DND-41 (cell line): Measurements from ENCODE around the gene ARL2BP.

Source experiments
- ATAC-seq: fragments of 200-7000 bp; cut with Tn5 transposase; 3 replicates; pipeline ENCODE4 v1.9.1; 2021; ENCODE audit warnings: low read depth; ENCODE audit not compliant: insufficient read depth
- DNase-seq: peaks from one replicate; pipeline ENCODE4 v3.0.0-alpha.2; 2020
- H2AFZ ChIP-seq: 2 replicates; pipeline ENCODE4 v1.6.0; 2012; ENCODE audit warnings: low read depth, low read length
- H3K27ac ChIP-seq: 2 replicates; pipeline ENCODE4 v1.5.1; 2012; ENCODE audit warnings: low read length, inconsistent platforms
- H3K27me3 ChIP-seq: fragments of 200-600 bp; sonication (generic); 2 replicates; pipeline ENCODE4 v1.6.0; 2012; ENCODE audit warnings: low read length, mild to moderate bottlenecking, inconsistent platforms; ENCODE audit not compliant: insufficient read depth, poor library complexity
- H3K36me3 ChIP-seq: 2 replicates; pipeline ENCODE4 v1.5.1; 2012; ENCODE audit warnings: low read length, inconsistent platforms; ENCODE audit not compliant: insufficient read depth
- H3K4me1 ChIP-seq: 2 replicates; pipeline ENCODE4 v1.5.1; 2012; ENCODE audit warnings: mild to moderate bottlenecking, low read length; ENCODE audit not compliant: insufficient read depth
- H3K4me2 ChIP-seq: 2 replicates; pipeline ENCODE4 v1.6.0; 2012; ENCODE audit warnings: mild to moderate bottlenecking, moderate library complexity, low read length, inconsistent platforms; ENCODE audit not compliant: insufficient read depth
- H3K4me3 ChIP-seq, 2 experiments: fragments of 200-600 bp in 1 of 2; shearing (Covaris generic) in 1 of 2; 2 replicates each; pipeline ENCODE4 v1.5.1; 2012 to 2016; ENCODE audit warnings: inconsistent platforms in 2 of 2, low read length in 2 of 2, mild to moderate bottlenecking in 2 of 2, low read depth in 1 of 2, moderate library complexity in 1 of 2
- H3K79me2 ChIP-seq: 2 replicates; pipeline ENCODE4 v1.6.0; 2012; ENCODE audit warnings: low read length, inconsistent platforms; ENCODE audit not compliant: insufficient read depth
- H3K9ac ChIP-seq: 2 replicates; pipeline ENCODE4 v1.6.0; 2012; ENCODE audit warnings: low read depth, mild to moderate bottlenecking, inconsistent platforms, low read length, moderate library complexity
- H3K9me3 ChIP-seq: 2 replicates; pipeline ENCODE4 v1.5.1; 2012; ENCODE audit warnings: low read length, moderate library complexity, mild to moderate bottlenecking, inconsistent platforms; ENCODE audit not compliant: insufficient read depth, severe bottlenecking
- H4K20me1 ChIP-seq: 2 replicates; pipeline ENCODE4 v1.6.0; 2012; ENCODE audit warnings: low read length; ENCODE audit not compliant: insufficient read depth
- EZH2 ChIP-seq: IDR thresholded peaks from 3 replicates; pipeline ENCODE4 v1.6.1; 2012; ENCODE audit warnings: borderline replicate concordance, low read depth, mild to moderate bottlenecking, moderate library complexity, low read length, inconsistent platforms; ENCODE audit not compliant: severe bottlenecking
- TF ChIP-seq, protein P1 (sequence below): IDR thresholded peaks from 2 replicates; pipeline ENCODE4 v1.5.1; 2012; ENCODE audit warnings: borderline replicate concordance, low read length, moderate library complexity, mild to moderate bottlenecking; ENCODE audit not compliant: poor library complexity, severe bottlenecking; ENCODE audit errors: extremely low read depth

The ARL2BP gene

DNA sequence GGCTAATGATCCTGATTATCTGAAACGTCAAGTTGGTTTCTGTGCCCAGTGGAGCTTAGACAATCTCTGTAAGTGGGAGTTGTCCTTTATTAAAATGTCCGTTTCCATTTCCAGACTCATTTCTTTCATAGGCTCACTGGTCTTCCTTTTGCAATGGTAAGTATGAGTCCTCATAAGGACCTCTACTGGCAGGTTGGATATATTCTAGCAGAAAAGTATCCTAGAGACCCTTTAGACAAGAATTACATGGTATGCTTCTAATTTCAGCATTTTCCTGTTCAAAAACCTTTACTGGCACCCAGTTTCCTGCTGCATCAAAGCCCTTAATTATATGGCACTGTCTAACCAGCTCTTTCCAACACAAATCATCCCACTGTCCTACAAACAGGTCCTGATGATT lies 28.1 kb upstream of the ARL2BP start:
- no peaks in the 10 kb centered on the region for H3K9me3 ChIP-seq
- H3K4me3 ChIP-seq, result no peak overlapping the region
- no peak overlapping the region for H3K27ac ChIP-seq
- no peak for TF ChIP-seq EZH2
- TF ChIP-seq, protein P1, sequence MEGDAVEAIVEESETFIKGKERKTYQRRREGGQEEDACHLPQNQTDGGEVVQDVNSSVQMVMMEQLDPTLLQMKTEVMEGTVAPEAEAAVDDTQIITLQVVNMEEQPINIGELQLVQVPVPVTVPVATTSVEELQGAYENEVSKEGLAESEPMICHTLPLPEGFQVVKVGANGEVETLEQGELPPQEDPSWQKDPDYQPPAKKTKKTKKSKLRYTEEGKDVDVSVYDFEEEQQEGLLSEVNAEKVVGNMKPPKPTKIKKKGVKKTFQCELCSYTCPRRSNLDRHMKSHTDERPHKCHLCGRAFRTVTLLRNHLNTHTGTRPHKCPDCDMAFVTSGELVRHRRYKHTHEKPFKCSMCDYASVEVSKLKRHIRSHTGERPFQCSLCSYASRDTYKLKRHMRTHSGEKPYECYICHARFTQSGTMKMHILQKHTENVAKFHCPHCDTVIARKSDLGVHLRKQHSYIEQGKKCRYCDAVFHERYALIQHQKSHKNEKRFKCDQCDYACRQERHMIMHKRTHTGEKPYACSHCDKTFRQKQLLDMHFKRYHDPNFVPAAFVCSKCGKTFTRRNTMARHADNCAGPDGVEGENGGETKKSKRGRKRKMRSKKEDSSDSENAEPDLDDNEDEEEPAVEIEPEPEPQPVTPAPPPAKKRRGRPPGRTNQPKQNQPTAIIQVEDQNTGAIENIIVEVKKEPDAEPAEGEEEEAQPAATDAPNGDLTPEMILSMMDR, result no peak
- no peak overlapping the region for H3K4me2 ChIP-seq
- H3K4me1 ChIP-seq, result no peaks in the 10 kb centered on the region
- no peak for ATAC-seq
- H3K9ac ChIP-seq, result no peak overlapping the region
- DNase-seq, result no peak
- H3K27me3 ChIP-seq, result no peaks in the 10 kb centered on the region
- no peak overlapping the region for H2AFZ ChIP-seq
- no peaks in the 10 kb centered on the region for H3K79me2 ChIP-seq
- no peaks in the 10 kb centered on the region for H4K20me1 ChIP-seq
- H3K36me3 ChIP-seq, result peaks cover 72% of the 10 kb centered on the region

DNA sequence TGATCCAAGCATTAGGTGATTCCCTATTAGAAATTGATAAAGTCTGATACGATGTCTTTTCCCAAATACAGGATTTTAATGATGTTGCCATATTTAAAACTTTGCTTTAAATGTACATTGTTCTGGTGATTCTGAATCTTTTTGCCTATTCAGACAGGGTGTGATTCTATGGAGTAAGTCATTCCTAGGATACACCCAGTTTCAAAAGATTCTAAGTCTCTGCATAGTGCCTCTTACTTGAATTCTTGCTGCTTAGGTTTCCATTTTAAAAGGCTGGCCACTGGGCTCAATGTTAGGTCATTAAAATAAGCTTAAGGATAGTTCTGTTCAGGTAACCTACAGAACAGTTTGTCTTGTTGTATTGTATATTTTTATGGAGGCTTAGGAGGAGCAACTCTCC lies 22.0 kb upstream of the ARL2BP start:
- TF ChIP-seq, protein P1, result no peak
- TF ChIP-seq EZH2, result no peak
- ATAC-seq, result no peak

DNA sequence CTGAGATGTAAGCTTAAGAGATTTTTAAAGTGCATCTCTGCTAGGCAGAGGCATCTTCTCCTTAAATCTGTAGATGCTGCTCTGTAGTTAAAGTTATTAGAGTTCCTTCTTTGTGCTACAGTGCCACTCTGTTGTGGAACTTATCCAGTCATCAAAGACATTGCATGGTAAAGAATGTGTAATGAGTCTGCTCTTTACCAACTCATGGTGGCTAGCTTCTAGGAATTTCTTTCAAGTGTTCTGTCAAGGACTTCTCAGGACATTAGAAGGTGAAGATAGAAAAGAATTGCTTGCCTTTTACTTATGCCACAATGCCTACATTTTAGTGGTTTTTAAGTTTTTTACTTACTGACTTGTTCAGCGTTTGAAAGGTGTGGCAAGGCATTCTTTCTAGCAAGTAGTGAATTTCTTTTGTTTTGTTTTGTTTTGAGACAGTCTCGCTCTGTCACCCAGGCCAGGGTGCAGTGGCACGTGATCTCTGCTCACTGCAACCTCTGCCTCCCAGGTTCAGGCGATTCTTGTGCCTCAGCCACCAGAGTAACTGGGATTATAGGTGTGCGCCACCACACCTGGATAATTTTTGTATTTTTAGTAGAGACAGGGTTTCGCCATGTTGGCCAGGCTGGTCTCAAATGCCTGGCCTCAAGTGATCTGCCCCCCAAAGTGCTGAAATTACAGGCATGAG lies 20.3 kb upstream of the ARL2BP start:
- H3K9ac ChIP-seq, result no peak overlapping the region
- no peaks in the 10 kb centered on the region for H3K9me3 ChIP-seq
- ATAC-seq, result no peak
- no peak overlapping the region for H2AFZ ChIP-seq
- TF ChIP-seq EZH2, result no peak
- TF ChIP-seq, protein P1, result no peak
- no peak for DNase-seq
- H4K20me1 ChIP-seq, result no peaks in the 10 kb centered on the region
- no peaks in the 10 kb centered on the region for H3K4me1 ChIP-seq
- no peak overlapping the region for H3K4me2 ChIP-seq
- H3K4me3 ChIP-seq, result no peak overlapping the region
- no peaks in the 10 kb centered on the region for H3K27me3 ChIP-seq
- peaks cover 80% of the 10 kb centered on the region for H3K36me3 ChIP-seq
- no peak overlapping the region for H3K27ac ChIP-seq
- H3K79me2 ChIP-seq, result no peaks in the 10 kb centered on the region

More for the DNA sequence above, 22.0 kb upstream of the ARL2BP start:
- no peak for DNase-seq
- Histone ChIP-seq H3K9me3 (no peaks in the 10 kb centered on the region), H3K79me2 (no peaks in the 10 kb centered on the region), H2AFZ (no peak overlapping the region), H3K36me3 (peaks cover 70% of the 10 kb centered on the region), H3K27me3 (no peaks in the 10 kb centered on the region), H3K4me1 (no peaks in the 10 kb centered on the region), H3K27ac (no peak overlapping the region), H3K4me2 (no peak overlapping the region), H4K20me1 (no peaks in the 10 kb centered on the region), H3K4me3 (no peak overlapping the region), H3K9ac (no peak overlapping the region)
